NB4 (cell line): Measurements from ENCODE around the gene SPNS2.

Source experiments
- POLR2A ChIP-seq: IDR thresholded peaks from 2 replicates; pipeline ENCODE4 v1.6.1; 2011; ENCODE audit warnings: mild to moderate bottlenecking; ENCODE audit not compliant: insufficient read length; ENCODE audit errors: extremely low read depth
- TF ChIP-seq, protein P1 (sequence below): IDR thresholded peaks from 2 replicates; pipeline ENCODE4 v1.6.1; 2011; ENCODE audit warnings: low read depth, low read length
- TF ChIP-seq, protein P2 (sequence below): IDR thresholded peaks from one replicate; pipeline ENCODE4 v1.5.1; 2012; ENCODE audit warnings: low read depth, low read length

DNA sequence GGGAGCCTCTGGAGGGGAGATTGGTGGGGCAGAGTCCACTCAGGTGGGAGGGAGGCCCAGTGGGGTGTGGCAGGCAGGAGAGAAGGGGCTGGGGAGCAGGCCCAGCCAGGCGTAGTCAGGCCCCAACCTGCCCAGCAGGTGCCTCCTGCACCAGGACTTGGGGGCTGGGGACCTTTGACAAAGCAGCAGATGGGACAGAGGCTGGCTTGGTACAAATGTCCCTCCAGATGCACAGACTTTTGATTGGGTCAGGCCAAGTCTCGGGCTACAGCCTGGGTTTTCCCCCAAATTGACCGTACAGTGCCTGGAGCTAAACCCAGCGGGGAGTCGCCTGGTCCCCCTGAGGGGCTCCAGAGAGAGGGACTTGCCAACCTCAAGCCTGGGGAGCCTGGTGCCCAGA, 61.3 kb downstream of the SPNS2 start:
- TF ChIP-seq, protein P1, sequence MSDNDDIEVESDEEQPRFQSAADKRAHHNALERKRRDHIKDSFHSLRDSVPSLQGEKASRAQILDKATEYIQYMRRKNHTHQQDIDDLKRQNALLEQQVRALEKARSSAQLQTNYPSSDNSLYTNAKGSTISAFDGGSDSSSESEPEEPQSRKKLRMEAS = no peak
- no peak for TF ChIP-seq POLR2A
- TF ChIP-seq, protein P2, sequence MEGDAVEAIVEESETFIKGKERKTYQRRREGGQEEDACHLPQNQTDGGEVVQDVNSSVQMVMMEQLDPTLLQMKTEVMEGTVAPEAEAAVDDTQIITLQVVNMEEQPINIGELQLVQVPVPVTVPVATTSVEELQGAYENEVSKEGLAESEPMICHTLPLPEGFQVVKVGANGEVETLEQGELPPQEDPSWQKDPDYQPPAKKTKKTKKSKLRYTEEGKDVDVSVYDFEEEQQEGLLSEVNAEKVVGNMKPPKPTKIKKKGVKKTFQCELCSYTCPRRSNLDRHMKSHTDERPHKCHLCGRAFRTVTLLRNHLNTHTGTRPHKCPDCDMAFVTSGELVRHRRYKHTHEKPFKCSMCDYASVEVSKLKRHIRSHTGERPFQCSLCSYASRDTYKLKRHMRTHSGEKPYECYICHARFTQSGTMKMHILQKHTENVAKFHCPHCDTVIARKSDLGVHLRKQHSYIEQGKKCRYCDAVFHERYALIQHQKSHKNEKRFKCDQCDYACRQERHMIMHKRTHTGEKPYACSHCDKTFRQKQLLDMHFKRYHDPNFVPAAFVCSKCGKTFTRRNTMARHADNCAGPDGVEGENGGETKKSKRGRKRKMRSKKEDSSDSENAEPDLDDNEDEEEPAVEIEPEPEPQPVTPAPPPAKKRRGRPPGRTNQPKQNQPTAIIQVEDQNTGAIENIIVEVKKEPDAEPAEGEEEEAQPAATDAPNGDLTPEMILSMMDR = no peak
